A549 (cell line): ENCODE measurements around the gene DCAF15. TPM values are rescaled to one million over a fixed set of nuclear protein-coding genes. Genes with fewer than 3 reads are reported as not detected.

Experiments
- ATAC-seq, 2 experiments: fragments of 200-7000 bp in 1 of 2; fragments of >200 bp in 1 of 2; cut with Nextera tagmentation in 1 of 2; cut with Tn5 transposase in 1 of 2; 3 replicates each; pipeline versions ENCODE4 v1.8.0 to v1.9.1; 2018 to 2020; ENCODE audit warnings: mild to moderate bottlenecking in 1 of 2, moderate library complexity in 1 of 2
- CTCF ChIA-PET: fragments of 300-600 bp; sonication (Branson Sonifier 250); formaldehyde crosslinking; extraction: SDS; loops from one replicate; lab custom pipeline; 2021; ENCODE audit warnings: antibody characterized with exemption, inconsistent platforms; lab: Yijun Ruan, JAX
- POLR2A ChIA-PET: fragments of 350-600 bp; formaldehyde crosslinking; extraction: SDS; loops from one replicate; lab custom pipeline; 2021; ENCODE audit warnings: antibody characterized with exemption, inconsistent platforms; lab: Yijun Ruan, JAX
- DNase-seq, 2 experiments: peaks; one replicate each; pipeline versions ENCODE4 v3.0.0 to v3.0.0-alpha.2; 2011 to 2016; ENCODE audit warnings: low read depth in 1 of 2, low spot score in 1 of 2
- FAIRE-seq: peaks from 2 replicates; lab custom pipeline; 2011; peaks lifted over from hg19 to GRCh38; lab: Jason Lieb, UNC
- H3K27ac ChIP-seq, 2 experiments: fragments of >200 bp; sonication (Bioruptor Twin); formaldehyde crosslinking; 3 replicates each; pipeline ENCODE4 v1.5.1; 2016 to 2017
- H3K4me1 ChIP-seq: fragments of >200 bp; sonication (Bioruptor Twin); formaldehyde crosslinking; 3 replicates; pipeline ENCODE4 v1.6.1; 2016
- H3K4me2 ChIP-seq: fragments of >200 bp; sonication (Bioruptor Twin); formaldehyde crosslinking; 3 replicates; pipeline ENCODE4 v1.6.1; 2016
- H3K4me3 ChIP-seq: fragments of >200 bp; sonication (Bioruptor Twin); formaldehyde crosslinking; 3 replicates; pipeline ENCODE4 v1.5.1; 2016
- H3K9me3 ChIP-seq: fragments of >200 bp; sonication (Bioruptor Twin); formaldehyde crosslinking; 3 replicates; pipeline ENCODE4 v1.6.1; 2016
- CBX2 ChIP-seq: fragments of 200-600 bp; sonication (generic); IDR thresholded peaks from 2 replicates; pipeline ENCODE4 v1.6.1; 2016; ENCODE audit warnings: low read depth, mild to moderate bottlenecking, borderline replicate concordance
- CHD2 ChIP-seq: fragments of 150-350 bp; IDR thresholded peaks from 2 replicates; pipeline ENCODE4 v1.6.1; 2014; ENCODE audit warnings: low read length; ENCODE audit not compliant: partially characterized antibody
- EHF ChIP-seq: fragments of 250-450 bp; sonication (Bioruptor Pico); IDR thresholded peaks from 2 replicates; pipeline ENCODE4 v1.5.0; 2020; ENCODE audit warnings: mild to moderate bottlenecking
- EHMT2 ChIP-seq: fragments of 200-600 bp; sonication (generic); IDR thresholded peaks from 2 replicates; pipeline ENCODE4 v1.6.1; 2016; ENCODE audit warnings: antibody characterized with exemption, low read depth, mild to moderate bottlenecking, moderate library complexity
- EP300 ChIP-seq, 2 experiments: fragments of >200 bp; sonication (Bioruptor Twin); formaldehyde crosslinking; IDR thresholded peaks; 2 replicates in 1 of 2; 3 replicates in 1 of 2; pipeline ENCODE4 v1.6.1; 2016 to 2017
- FOSB ChIP-seq: fragments of 250-450 bp; sonication (Bioruptor Pico); IDR thresholded peaks from 2 replicates; pipeline ENCODE4 v1.5.0; 2020; ENCODE audit warnings: mild to moderate bottlenecking, moderate library complexity
- FOSL2 ChIP-seq, 2 experiments: fragments of 450-650 bp in 1 of 2; fragments of >200 bp in 1 of 2; sonication (Bioruptor Twin) in 1 of 2; formaldehyde crosslinking; IDR thresholded peaks; 2 replicates each; pipeline versions ENCODE4 v1.5.0 to v1.6.1; 2016 to 2020; ENCODE audit warnings: mild to moderate bottlenecking in 1 of 2, moderate library complexity in 1 of 2
- GATA3 ChIP-seq: IDR thresholded peaks from 2 replicates; pipeline ENCODE4 v1.6.1; 2012; ENCODE audit warnings: borderline replicate concordance
- HEYL ChIP-seq: fragments of 250-450 bp; sonication (Bioruptor Pico); IDR thresholded peaks from 2 replicates; pipeline ENCODE4 v1.8.0; 2021; ENCODE audit warnings: mild to moderate bottlenecking, moderate library complexity
- HOXB13 ChIP-seq: fragments of 250-450 bp; sonication (Bioruptor Pico); IDR thresholded peaks from 2 replicates; pipeline ENCODE4 v1.5.0; 2020; ENCODE audit warnings: low read depth, mild to moderate bottlenecking, moderate library complexity
- JUNB ChIP-seq: fragments of >200 bp; sonication (Bioruptor Twin); formaldehyde crosslinking; IDR thresholded peaks from 2 replicates; pipeline ENCODE4 v1.6.1; 2016
- MAFK ChIP-seq: fragments of 450-650 bp; IDR thresholded peaks from 2 replicates; pipeline ENCODE4 v1.6.1; 2014; ENCODE audit not compliant: partially characterized antibody
- MYC ChIP-seq: IDR thresholded peaks from 2 replicates; pipeline ENCODE4 v1.6.1; 2012; ENCODE audit warnings: mild to moderate bottlenecking, inconsistent platforms, low read length, improper control_type of control experiment, borderline replicate concordance
- NPAS2 ChIP-seq: fragments of 250-450 bp; sonication (Bioruptor Pico); IDR thresholded peaks from 2 replicates; pipeline ENCODE4 v1.8.0; 2022; ENCODE audit warnings: mild to moderate bottlenecking, moderate library complexity, borderline replicate concordance
- POLR2AphosphoS2 ChIP-seq: conservative IDR thresholded peaks from 2 replicates; pipeline ENCODE4 v1.6.1; 2012; ENCODE audit warnings: low read length, improper control_type of control experiment, inconsistent platforms
- RARB ChIP-seq: fragments of 250-450 bp; sonication (Bioruptor Pico); IDR thresholded peaks from 2 replicates; pipeline ENCODE4 v1.8.0; 2021; ENCODE audit warnings: mild to moderate bottlenecking, moderate library complexity
- RCOR1 ChIP-seq: fragments of 150-350 bp; IDR thresholded peaks from 2 replicates; pipeline ENCODE4 v1.6.1; 2014; ENCODE audit warnings: antibody characterized with exemption, low read length, low read depth
- RNF2 ChIP-seq: fragments of 200-600 bp; sonication (generic); IDR thresholded peaks from 2 replicates; pipeline ENCODE4 v1.6.1; 2016; ENCODE audit warnings: low read depth, mild to moderate bottlenecking, antibody characterized with exemption, moderate library complexity, borderline replicate concordance
- SMC3 ChIP-seq: fragments of >200 bp; sonication (Bioruptor Twin); formaldehyde crosslinking; IDR thresholded peaks from 3 replicates; pipeline ENCODE4 v1.6.1; 2018; ENCODE audit warnings: inconsistent platforms
- TFCP2L1 ChIP-seq: fragments of 250-450 bp; sonication (Bioruptor Pico); IDR thresholded peaks from 2 replicates; pipeline ENCODE4 v1.5.0; 2021; ENCODE audit warnings: mild to moderate bottlenecking
- TP53 ChIP-seq: fragments of 250-450 bp; sonication (Bioruptor Pico); IDR thresholded peaks from 2 replicates; pipeline ENCODE4 v1.5.0; 2021; ENCODE audit warnings: mild to moderate bottlenecking, moderate library complexity
- ZC3H11A ChIP-seq: fragments of 450-650 bp; IDR thresholded peaks from 2 replicates; pipeline ENCODE4 v1.6.1; 2014; ENCODE audit warnings: antibody characterized with exemption, mild to moderate bottlenecking
- ZFP36 ChIP-seq: fragments of 450-650 bp; IDR thresholded peaks from 2 replicates; pipeline ENCODE4 v1.6.1; 2014; ENCODE audit warnings: borderline replicate concordance; ENCODE audit not compliant: partially characterized antibody
- WGBS: methylation state at CpG from one replicate; pipeline ENCODE4 v1.1.6; 2017; ENCODE audit errors: missing lambda C conversion rate; 5-methylcytosine and 5-hydroxymethylcytosine counted together
- polyA plus RNA-seq, 4 experiments: library from polyadenylated mRNA; depleted of rRNA in 3 of 4; stranded (reverse); fragments of >200 nt; fragmentation: RNase III in 1 of 4; extraction: RNeasy Plus Mini Kit Qiagen cat#74134 plus additional on column Dnase treatment in 1 of 4; gene quantifications; 2 replicates in 3 of 4; 3 replicates in 1 of 4; pipeline ENCODE4 v1.2.3, GENCODE V29; 2011 to 2017
- TF ChIP-seq, protein P1 (sequence below): fragments of >200 bp; sonication (Bioruptor Twin); formaldehyde crosslinking; IDR thresholded peaks from 3 replicates; pipeline ENCODE4 v1.6.1; 2016
- TF ChIP-seq, protein P2 (sequence below): fragments of >200 bp; sonication (Bioruptor Twin); formaldehyde crosslinking; IDR thresholded peaks from 2 replicates; pipeline ENCODE4 v1.6.1; 2016
- TF ChIP-seq, protein P3 (sequence below): IDR thresholded peaks from 2 replicates; pipeline ENCODE4 v1.6.1; 2012
- TF ChIP-seq, protein P4 (sequence below): IDR thresholded peaks from 2 replicates; pipeline ENCODE4 v1.6.1; 2012
- TF ChIP-seq, protein P5 (sequence below): fragments of 250-450 bp; sonication (Bioruptor Pico); IDR thresholded peaks from 2 replicates; pipeline ENCODE4 v1.5.0; 2021; ENCODE audit warnings: mild to moderate bottlenecking, moderate library complexity, borderline replicate concordance

Gene DCAF15
- polyA plus RNA-seq, 2 of the 4 experiments (the other 2 are of a cell fraction) = 10.2 to 23.0 TPM

DNA sequence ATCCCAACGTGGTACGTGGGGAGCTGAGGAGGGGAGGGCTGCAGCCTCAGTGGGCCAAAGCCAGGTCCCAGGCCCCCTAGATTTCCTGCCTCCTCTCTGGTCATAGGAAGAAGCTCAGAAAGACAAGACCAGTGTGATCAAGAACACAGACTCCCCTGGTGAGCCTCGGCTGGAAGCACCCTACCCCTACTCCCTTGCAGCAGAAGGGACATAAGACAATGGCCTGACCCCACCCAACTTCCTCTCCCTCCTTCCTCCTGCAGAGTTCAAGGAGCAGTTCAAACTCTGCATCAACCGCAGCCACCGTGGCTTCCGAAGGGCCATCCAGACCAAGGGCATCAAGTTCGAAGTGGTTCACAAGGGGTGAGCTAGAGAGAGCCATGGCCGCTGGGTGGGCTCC is 25.6 kb upstream of the DCAF15 start:
- Histone ChIP-seq H3K4me3 (no peak overlapping the region), H3K4me1 (no peaks in the 10 kb centered on the region)
- WGBS = 97% methylated on average over 6 of the region's 8 CpGs
- TF ChIP-seq EHMT2 (no peak), GATA3 (no peak), RARB (no peak), ZC3H11A (no peak), POLR2AphosphoS2 (no peak), CHD2 (no peak), EHF (CRISPR knock-in tag) (no peak), TFCP2L1 (CRISPR knock-in tag) (no peak), HEYL (no peak), RNF2 (no peak), FOSL2 (IDR thresholded peaks at IDR 0.05) (no peak), FOSL2 (CRISPR knock-in tag; IDR thresholded peaks at IDR 0.05) (no peak), MYC (no peak), FOSB (CRISPR knock-in tag) (no peak)
- TF ChIP-seq, protein P1, sequence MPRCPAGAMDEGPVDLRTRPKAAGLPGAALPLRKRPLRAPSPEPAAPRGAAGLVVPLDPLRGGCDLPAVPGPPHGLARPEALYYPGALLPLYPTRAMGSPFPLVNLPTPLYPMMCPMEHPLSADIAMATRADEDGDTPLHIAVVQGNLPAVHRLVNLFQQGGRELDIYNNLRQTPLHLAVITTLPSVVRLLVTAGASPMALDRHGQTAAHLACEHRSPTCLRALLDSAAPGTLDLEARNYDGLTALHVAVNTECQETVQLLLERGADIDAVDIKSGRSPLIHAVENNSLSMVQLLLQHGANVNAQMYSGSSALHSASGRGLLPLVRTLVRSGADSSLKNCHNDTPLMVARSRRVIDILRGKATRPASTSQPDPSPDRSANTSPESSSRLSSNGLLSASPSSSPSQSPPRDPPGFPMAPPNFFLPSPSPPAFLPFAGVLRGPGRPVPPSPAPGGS = no peak
- TF ChIP-seq, all 56 proteins: peak for 0
- DNase-seq (no peak), ATAC-seq (no peak), FAIRE-seq (no peak)
- CTCF ChIA-PET = no interaction called here
- Histone ChIP-seq H3K4me2 (no peak overlapping the region), H3K9me3 (no peaks in the 10 kb centered on the region), H3K27ac (no peak overlapping the region)
- POLR2A ChIA-PET = no interaction called here

DNA sequence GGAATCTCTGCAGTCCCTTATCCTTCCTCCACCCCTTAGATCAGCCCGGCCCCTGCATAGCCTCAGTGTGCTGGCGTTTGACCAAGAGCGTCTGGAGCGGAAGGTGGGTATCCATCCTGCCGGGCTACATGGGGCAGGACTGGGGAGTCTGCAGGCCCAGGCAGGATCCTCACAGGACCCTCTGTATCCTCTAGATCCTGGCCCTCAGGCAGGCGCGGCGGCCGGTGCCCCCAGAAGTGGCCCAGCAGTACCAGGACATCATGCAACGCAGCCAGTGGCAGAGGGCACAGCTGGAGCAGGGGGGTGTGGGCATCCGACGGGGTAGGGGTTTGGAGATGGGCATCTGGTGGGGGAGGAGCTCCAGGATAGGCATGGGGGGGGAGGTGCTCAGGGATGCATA is 23.0 kb upstream of the DCAF15 start:
- ChIA-PET CTCF (interaction anchor here (0.7 kb wide), 1 partner anchor 533 kb away, joined by 3 read pairs; no protein-coding TSS in a partner anchor), POLR2A (no interaction called here)
- ATAC-seq (no peak), FAIRE-seq (no peak), DNase-seq (no peak)
- Histone ChIP-seq H3K4me3 (no peak overlapping the region), H3K4me2 (no peak overlapping the region), H3K27ac (no peak overlapping the region), H3K9me3 (no peaks in the 10 kb centered on the region), H3K4me1 (no peaks in the 10 kb centered on the region)
- WGBS = no CpG with 5 or more reads among the region's 12 CpGs
- TF ChIP-seq, protein P2, sequence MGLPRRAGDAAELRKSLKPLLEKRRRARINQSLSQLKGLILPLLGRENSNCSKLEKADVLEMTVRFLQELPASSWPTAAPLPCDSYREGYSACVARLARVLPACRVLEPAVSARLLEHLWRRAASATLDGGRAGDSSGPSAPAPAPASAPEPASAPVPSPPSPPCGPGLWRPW = no peak
- TF ChIP-seq CBX2 (no peak), EP300 (IDR thresholded peaks at IDR 0.05) (no peak), EHMT2 (no peak), RARB (no peak), MYC (no peak)
- TF ChIP-seq, protein P3, sequence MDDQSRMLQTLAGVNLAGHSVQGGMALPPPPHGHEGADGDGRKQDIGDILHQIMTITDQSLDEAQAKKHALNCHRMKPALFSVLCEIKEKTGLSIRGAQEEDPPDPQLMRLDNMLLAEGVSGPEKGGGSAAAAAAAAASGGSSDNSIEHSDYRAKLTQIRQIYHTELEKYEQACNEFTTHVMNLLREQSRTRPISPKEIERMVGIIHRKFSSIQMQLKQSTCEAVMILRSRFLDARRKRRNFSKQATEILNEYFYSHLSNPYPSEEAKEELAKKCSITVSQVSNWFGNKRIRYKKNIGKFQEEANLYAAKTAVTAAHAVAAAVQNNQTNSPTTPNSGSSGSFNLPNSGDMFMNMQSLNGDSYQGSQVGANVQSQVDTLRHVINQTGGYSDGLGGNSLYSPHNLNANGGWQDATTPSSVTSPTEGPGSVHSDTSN = no peak
- TF ChIP-seq, protein P4, sequence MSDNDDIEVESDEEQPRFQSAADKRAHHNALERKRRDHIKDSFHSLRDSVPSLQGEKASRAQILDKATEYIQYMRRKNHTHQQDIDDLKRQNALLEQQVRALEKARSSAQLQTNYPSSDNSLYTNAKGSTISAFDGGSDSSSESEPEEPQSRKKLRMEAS = no peak
- TF ChIP-seq, protein P5, sequence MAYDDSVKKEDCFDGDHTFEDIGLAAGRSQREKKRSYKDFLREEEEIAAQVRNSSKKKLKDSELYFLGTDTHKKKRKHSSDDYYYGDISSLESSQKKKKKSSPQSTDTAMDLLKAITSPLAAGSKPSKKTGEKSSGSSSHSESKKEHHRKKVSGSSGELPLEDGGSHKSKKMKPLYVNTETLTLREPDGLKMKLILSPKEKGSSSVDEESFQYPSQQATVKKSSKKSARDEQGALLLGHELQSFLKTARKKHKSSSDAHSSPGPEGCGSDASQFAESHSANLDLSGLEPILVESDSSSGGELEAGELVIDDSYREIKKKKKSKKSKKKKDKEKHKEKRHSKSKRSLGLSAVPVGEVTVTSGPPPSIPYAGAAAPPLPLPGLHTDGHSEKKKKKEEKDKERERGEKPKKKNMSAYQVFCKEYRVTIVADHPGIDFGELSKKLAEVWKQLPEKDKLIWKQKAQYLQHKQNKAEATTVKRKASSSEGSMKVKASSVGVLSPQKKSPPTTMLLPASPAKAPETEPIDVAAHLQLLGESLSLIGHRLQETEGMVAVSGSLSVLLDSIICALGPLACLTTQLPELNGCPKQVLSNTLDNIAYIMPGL = no peak

DNA sequence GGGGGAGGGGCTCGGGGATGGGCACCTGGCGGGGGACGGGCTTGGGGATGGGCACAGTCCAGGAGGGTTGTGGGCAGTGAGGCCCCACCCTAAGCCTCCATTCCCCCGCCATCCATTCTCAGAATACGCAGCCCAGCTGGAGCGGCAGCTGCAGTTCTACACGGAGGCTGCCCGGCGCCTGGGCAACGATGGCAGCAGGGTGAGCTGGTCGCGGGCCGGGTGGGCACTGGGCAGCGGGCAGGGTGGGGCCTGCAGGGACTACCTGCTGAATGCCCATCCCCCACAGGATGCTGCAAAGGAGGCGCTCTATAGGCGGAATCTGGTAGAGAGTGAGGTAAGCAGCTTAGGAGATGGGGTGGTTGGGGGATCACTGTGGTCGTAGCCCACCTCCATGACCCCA is 22.4 kb upstream of the DCAF15 start:
- CTCF ChIA-PET = no interaction called here
- no peak for ATAC-seq
- FAIRE-seq = no peak
- no peaks in the 10 kb centered on the region for H3K9me3 ChIP-seq
- DNase-seq = no peak
- no peak overlapping the region for H3K4me2 ChIP-seq
- POLR2A ChIA-PET = no interaction called here
- H3K4me1 ChIP-seq = no peaks in the 10 kb centered on the region
- H3K27ac ChIP-seq = no peak overlapping the region
- no peak overlapping the region for H3K4me3 ChIP-seq
- TF ChIP-seq CHD2 (no peak), ZFP36 (no peak), RCOR1 (no peak), NPAS2 (CRISPR knock-in tag) (no peak), SMC3 (no peak), HEYL (no peak), ZC3H11A (no peak), HOXB13 (no peak), MYC (no peak), TP53 (no peak), MAFK (no peak), JUNB (no peak), EP300 (IDR thresholded peaks at IDR 0.05) (no peak)
- 20% methylated on average over 1 of the region's 17 CpGs for WGBS
